ENCODE data around the gene ENDOG. TPM values are rescaled to one million over a fixed set of nuclear protein-coding genes. Genes with fewer than 3 reads are reported as not detected.

Gene ENDOG
- total RNA-seq: 10 to 100 TPM; 29.9 to 87.2 TPM

GRCh38 chr9:128818099-128818838 is at the start of gene ENDOG:
Gene ENDOG (plus strand): TSS chr9:128818500. CDS start chr9:128818685, 185 bp downstream.
- intact Hi-C loops (cut with DNase I): no loop called here
- no peaks in the 10 kb centered on the region for H3K27me3 ChIP-seq (replicated peaks; ENCODE audit: insufficient read depth)
- H3K27ac ChIP-seq: peak within 1 kb of the TSS; percentile 80 to 82
- H3K4me3 ChIP-seq: peak within 1 kb of the TSS; percentile 54 to 63
- TF ChIP-seq POLR2A (IDR thresholded peaks at IDR 0.05) (peak; percentile 95), POLR2AphosphoS5 (IDR thresholded peaks at IDR 0.05) (peak; percentile 98)
- TF ChIP-seq, protein P1, sequence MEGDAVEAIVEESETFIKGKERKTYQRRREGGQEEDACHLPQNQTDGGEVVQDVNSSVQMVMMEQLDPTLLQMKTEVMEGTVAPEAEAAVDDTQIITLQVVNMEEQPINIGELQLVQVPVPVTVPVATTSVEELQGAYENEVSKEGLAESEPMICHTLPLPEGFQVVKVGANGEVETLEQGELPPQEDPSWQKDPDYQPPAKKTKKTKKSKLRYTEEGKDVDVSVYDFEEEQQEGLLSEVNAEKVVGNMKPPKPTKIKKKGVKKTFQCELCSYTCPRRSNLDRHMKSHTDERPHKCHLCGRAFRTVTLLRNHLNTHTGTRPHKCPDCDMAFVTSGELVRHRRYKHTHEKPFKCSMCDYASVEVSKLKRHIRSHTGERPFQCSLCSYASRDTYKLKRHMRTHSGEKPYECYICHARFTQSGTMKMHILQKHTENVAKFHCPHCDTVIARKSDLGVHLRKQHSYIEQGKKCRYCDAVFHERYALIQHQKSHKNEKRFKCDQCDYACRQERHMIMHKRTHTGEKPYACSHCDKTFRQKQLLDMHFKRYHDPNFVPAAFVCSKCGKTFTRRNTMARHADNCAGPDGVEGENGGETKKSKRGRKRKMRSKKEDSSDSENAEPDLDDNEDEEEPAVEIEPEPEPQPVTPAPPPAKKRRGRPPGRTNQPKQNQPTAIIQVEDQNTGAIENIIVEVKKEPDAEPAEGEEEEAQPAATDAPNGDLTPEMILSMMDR (IDR thresholded peaks at IDR 0.05): peak; percentile 93 to 100 (median 96)
- H3K9me3 ChIP-seq: no peaks in the 10 kb centered on the region
- under 1% methylated on average over 70 of the region's 70 CpGs for WGBS
- H3K4me1 ChIP-seq (replicated peaks): peaks cover under 1% of the 10 kb centered on the region
- peak; percentile 96 for DNase-seq (ENCODE audit: low spot score)
- peaks cover 0 to 4% of the 10 kb centered on the region in 2 donors for H3K36me3 ChIP-seq

DNA sequence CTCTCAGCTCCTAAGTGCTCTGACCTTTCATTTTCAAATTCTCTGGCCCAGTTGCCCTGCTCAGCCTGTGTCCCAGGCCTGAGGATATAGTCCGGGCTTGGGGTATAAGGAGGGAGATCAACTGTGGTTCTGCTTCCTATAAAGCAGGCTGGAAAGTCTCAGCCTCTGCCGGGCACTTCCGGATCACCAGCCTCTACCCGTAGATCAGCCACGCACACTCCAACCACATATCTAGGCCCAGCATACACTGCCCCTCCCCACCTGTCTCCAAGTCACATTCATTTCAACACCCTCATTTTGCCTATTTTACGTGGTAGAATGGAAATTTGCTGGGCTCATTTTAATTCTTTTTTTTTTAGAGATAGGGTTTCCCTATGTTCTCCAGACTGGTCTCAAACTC is 49.7 kb upstream of the ENDOG start:
- WGBS: 84% methylated on average over 6 of the region's 6 CpGs
- TF ChIP-seq POLR2A (IDR thresholded peaks at IDR 0.05) (no peak), POLR2AphosphoS5 (IDR thresholded peaks at IDR 0.05) (no peak)
- TF ChIP-seq, protein P1 (IDR thresholded peaks at IDR 0.05): no peak

DNA sequence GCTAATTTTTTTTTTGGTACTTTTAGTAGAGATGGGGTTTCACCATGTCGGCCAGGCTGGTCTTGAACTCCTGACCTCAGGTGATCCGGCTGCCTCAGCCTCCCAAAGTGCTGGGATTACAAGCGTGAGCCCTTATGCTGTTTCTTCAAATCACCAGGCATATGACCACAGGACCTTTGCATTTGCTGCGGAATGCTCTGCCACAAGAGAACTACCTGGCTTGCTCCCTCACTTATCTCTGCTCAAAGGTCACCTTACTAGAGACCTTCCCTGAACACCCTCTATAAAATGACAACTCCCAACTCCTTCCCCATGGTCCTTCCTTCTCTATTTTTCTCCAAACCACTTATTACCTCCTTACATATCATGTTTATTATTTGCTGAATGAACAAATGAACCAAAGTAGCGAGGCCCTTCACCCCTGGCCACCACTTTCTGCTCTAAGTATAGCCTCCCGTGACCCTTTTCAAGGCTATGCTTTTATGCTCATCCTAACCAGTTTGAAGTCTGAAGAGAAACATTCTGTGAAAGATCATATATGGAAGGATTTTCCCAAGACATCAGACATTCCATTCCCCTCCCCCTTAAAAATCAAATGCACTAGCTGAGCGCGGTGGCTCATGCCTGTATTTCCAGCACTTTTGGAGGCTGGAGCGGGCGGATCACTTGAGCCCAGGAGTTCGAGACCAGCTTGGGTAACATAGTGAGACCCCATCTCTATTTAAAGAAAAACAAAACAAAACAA is 47.8 kb upstream of the ENDOG start:
- Histone ChIP-seq H3K4me1 (replicated peaks) (peaks cover 5% of the 10 kb centered on the region), H3K36me3 (no peaks in the 10 kb centered on the region), H3K4me3 (peak overlapping the region; percentile 93 to 100), H3K27me3 (replicated peaks; ENCODE audit: insufficient read depth) (no peaks in the 10 kb centered on the region), H3K27ac (peak overlapping the region; percentile 94 to 97), H3K9me3 (no peaks in the 10 kb centered on the region)
- intact Hi-C loops (cut with DNase I): loop anchor here (2.0 kb wide), 1 partner anchor 16 kb away; the partner anchor contains the start of gene TBC1D13
- no peak for DNase-seq (ENCODE audit: low spot score)
- WGBS: 69% methylated on average over 11 of the region's 11 CpGs
- TF ChIP-seq POLR2A (IDR thresholded peaks at IDR 0.05): no peak
- TF ChIP-seq, protein P1 (IDR thresholded peaks at IDR 0.05): no peak
- no peak for TF ChIP-seq POLR2AphosphoS5 (IDR thresholded peaks at IDR 0.05)

More for the DNA sequence above, 49.7 kb upstream of the ENDOG start:
- Histone ChIP-seq H3K27me3 (replicated peaks; ENCODE audit: insufficient read depth) (no peaks in the 10 kb centered on the region), H3K36me3 (no peaks in the 10 kb centered on the region), H3K27ac (no peak overlapping the region), H3K9me3 (no peaks in the 10 kb centered on the region), H3K4me1 (replicated peaks) (peaks cover 5% of the 10 kb centered on the region), H3K4me3 (no peak overlapping the region)
- intact Hi-C loops (cut with DNase I): no loop called here
- DNase-seq (ENCODE audit: low spot score): no peak

DNA sequence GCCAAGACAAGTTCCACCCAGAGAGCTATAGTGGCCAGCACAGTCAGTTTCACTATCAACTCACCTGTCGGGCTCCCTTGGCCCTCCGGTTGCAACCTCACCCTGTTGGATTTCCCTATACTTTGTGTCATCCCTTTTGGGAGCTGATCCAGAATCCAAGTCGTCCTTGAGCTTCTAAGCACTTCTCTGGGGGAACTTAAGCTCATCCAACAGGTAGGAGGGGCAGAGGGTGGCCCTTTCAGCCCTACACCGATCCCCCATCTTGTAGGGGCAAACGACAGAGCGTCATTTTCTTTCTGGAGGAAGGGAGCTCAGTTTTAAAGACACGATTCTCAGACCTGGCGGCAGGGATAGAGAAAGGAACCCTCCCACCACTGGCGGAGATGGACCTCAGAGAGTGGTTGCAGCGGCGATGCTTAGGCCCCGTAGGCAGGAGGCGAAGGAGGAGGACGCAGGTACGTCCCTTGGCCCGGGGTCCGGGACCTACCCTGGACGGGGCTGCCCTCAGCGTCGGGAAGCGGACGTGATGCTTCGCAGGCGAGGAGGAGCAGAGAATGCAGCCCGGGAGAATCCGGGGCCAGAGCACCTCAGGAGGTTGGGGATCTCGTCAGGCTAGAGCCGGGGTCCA is 47.1 kb upstream of the ENDOG start:
- Histone ChIP-seq H3K9me3 (no peaks in the 10 kb centered on the region), H3K4me3 (peak overlapping the region; percentile 93 to 100), H3K36me3 (no peaks in the 10 kb centered on the region), H3K27me3 (replicated peaks; ENCODE audit: insufficient read depth) (no peaks in the 10 kb centered on the region), H3K27ac (peak overlapping the region; percentile 94 to 97), H3K4me1 (replicated peaks) (peaks cover 5% of the 10 kb centered on the region)
- 2% methylated on average over 28 of the region's 28 CpGs for WGBS
- TF ChIP-seq POLR2A (IDR thresholded peaks at IDR 0.05): no peak
- TF ChIP-seq POLR2AphosphoS5 (IDR thresholded peaks at IDR 0.05): no peak
- TF ChIP-seq, protein P1 (IDR thresholded peaks at IDR 0.05): no peak
- intact Hi-C loops (cut with DNase I): loop anchor here (2.0 kb wide), 1 partner anchor 16 kb away; the partner anchor contains the start of gene TBC1D13
- peak; percentile 18 for DNase-seq (ENCODE audit: low spot score)
